ENCODE results near the gene ILRUN. TPM values are rescaled to one million over a fixed set of nuclear protein-coding genes. Genes with fewer than 3 reads are reported as not detected.
A peak's percentile ranks its signal among the peaks of the same experiment; 100 is the strongest.
"Not testable (repeated sequence)": the region's sequence is repeated elsewhere in the genome, so short reads cannot be mapped to it uniquely, and the experiment has no call there.

Gene ILRUN
- total RNA-seq, 1 donor from 2014 or later, result 48.8 TPM

- DNase-seq (ENCODE audit: low read depth in 2 of 2), result no peak
Measured at GRCh38 chr6:34665019-34665418, 31.5 kb downstream of the ILRUN start.

GRCh38 chr6:34664256-34664971 is 32.2 kb downstream of the ILRUN start:
- peak; percentile 59 to 68 for DNase-seq (ENCODE audit: low read depth in 2 of 2)

DNA sequence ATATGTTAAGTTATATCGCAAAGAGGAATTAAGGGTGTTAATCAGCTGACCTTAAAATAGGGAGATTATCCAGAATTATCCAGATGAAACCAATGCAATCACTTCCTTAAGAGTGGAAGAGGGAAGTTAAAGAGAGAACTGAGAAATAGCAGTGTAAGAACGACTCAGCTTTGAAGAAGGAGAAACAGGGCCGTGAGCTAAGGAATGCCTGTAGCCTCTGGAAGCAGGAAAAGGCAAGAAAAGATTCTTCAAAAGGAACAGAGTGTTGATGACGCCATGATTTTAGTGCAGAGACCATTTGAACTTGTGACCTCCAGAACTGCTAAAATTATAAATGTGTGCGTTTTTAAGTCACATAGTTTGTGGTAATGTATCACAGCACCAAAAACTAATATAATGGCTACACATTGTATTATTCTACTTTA is 32.7 kb downstream of the ILRUN start:
- DNase-seq (ENCODE audit: low read depth in 2 of 2), result no peak

DNA sequence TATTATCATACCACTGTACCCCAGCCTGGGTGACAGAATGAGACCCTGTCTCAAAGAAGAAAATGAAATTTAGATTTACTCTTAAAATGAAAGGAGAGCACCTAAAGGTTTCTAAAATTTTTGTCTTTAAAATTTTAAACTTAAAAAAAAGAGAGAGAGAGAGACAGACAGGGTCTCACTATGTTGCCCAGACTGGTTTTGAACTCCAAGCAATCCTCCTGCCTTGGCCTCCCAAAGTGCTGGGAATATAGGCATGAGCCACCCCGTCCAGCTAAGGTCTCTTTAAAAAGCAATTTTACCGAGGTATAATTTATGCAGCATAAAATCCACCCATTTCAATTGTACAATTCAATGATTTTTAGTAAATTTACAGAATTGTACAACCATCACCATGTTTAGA is 33.2 kb downstream of the ILRUN start:
- no peak for DNase-seq (ENCODE audit: low read depth in 2 of 2)

DNA sequence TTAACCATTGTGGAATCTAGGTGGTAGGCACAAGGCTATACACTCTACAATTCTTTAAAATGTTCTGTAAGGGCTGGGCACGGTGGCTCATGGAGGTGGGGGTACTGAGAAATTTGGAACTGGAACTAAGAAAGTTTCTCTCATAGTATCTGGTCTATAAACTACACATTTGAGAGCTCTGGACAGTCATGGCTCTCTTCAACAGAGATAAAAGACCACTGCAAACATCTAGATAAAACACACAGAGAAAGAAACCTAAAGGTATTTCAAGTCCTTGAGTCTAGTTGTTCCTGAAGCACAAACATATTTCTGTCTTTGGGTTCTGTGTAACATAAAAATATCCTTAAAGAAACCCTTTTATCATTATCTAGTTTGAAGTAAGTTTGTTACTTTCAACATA is 35.2 kb downstream of the ILRUN start:
- no peak for DNase-seq (ENCODE audit: low read depth in 2 of 2)

DNA sequence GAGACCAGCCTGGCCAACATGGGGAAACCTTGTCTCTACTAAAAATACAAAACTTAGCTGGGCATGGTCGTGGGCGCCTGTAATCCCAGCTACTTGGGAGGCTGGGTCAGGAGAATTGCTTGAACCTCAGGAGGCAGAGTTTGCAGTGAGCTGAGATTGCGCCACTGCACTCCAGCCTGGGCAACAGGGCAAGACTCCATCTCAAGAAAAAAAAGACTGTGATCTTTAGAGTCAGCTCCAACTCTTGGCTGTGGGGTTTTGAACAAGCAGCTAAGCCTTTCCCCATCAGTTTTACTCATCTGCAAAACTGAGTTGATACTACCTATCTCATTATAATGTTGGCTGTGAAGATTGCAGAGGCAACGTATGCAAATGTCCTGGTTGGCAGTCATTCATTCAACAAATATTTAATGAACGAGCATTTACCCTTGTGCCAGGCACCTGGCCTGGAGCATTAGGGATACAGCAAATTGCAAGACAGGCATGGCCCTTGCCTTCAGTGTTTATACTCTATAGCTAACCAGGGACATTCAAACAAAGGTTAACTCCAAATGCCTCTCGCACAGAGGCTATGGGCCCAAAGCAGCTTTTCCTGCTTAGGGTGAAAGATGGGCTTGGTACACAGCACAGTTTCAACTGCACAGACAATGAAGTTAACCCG is 37.8 kb downstream of the ILRUN start:
- no peak for DNase-seq (ENCODE audit: low read depth in 2 of 2)

- peak in 1 of 2 donors; percentile 54 for DNase-seq (ENCODE audit: low read depth in 2 of 2)
Measured at GRCh38 chr6:34657979-34658480, 38.5 kb downstream of the ILRUN start.

DNA sequence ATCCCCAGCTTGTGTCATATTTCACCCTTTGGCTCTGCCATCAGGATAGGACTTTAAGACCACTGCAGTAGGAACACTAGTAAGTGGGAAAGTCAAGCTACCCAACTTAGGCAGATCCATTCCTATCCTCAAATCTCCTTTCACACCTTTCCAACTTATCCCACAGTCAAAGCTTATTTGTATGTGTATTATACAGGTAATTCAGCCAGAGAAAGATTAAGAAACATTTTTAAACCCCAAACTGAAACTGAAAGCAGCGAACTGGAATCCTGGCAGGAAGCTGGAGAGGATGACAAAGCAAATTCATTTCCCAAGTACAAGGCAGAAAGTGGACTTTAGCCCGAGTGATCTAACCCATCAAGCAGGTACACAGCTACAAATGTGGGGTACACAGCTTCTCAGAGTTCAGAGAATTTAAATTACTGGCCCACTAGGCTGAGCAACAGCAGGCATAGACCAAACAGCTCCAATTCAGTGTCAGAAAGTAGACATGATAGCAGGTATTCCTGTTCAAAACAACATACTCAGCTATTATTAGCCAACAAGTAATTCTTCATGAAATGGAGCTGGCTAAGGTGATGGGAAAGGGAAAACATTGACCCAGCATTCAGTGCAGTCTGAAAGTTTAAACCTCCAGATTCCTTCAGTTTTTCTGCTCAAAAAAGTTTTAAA is 39.1 kb downstream of the ILRUN start:
- DNase-seq (ENCODE audit: low read depth in 2 of 2), result peak; percentile 89 to 90

- DNase-seq (ENCODE audit: low read depth in 2 of 2), result peak in 1 of 2 donors; percentile 85
Measured at GRCh38 chr6:34657037-34657306, 39.6 kb downstream of the ILRUN start.

- DNase-seq (ENCODE audit: low read depth in 2 of 2), result peak; percentile 53 to 68
Measured at GRCh38 chr6:34656378-34657036, 40.1 kb downstream of the ILRUN start.

DNA sequence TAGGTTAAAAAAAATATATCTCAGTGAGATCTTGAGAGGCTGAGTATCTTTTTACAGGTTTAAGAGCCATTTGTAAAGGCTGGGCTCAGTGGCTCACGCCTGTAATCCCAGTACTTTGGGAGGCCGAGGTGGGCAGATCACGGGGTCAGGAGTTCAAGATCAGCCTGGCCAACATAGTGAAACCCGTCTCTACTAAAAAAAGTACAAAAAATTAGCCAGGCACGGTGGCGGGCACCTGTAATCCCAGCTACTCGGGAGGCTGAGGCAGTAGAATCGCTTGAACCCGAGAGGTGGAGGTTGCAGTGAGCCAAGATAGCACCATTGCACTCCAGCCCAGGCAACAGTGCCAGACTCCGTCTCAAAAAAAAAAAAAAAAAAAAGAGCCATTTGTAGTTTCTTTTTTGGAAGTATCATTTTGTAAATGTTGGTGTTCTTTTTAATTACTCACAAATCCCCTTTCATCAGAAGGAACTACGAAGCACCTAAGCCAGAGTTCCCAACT is 40.6 kb downstream of the ILRUN start:
- DNase-seq (ENCODE audit: low read depth in 2 of 2), result not testable (repeated sequence)

- no peak for DNase-seq (ENCODE audit: low read depth in 2 of 2)
Measured at GRCh38 chr6:34654061-34654710, 42.4 kb downstream of the ILRUN start.

GRCh38 chr6:34652263-34652662 is 44.3 kb downstream of the ILRUN start:
- DNase-seq (ENCODE audit: low read depth in 2 of 2), result no peak

DNA sequence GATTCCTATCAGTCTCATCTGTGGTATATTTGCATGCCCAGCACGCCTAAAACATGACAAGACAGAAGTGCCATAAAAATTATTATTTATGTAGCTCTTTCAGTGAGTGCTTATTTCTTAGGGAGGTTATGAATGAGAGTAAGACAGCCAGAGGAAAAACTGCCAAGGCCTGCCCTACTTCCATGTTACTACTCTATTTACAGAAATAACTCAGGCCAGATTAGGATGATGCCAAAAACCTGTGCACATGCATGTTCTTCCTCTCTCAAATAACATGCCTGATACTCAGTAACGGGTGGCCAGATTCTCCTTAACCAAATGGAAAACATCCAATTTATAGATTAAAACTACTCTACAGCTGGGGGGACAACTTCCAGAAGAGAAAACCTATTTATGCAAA is 45.7 kb downstream of the ILRUN start:
- DNase-seq (ENCODE audit: low read depth in 2 of 2), result no peak

DNA sequence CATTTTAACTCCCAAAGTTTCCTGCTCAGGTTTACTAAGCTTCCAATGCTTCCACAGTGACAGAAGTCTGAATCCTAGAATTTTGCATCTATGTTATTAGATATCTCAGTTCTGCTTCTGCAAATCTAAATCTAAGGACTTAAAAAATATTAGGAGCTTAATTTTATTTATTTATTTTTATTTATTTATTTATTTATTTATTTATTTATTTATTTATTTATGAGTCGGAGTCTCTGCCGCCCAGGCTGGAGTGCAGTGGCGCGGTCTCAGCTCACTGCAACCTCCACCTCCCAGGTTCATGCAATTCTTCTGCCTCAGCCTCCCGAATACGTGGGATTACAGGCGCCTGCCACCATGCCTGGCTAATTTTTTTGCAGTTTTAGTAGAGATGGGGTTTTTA is 46.3 kb downstream of the ILRUN start:
- DNase-seq (ENCODE audit: low read depth in 2 of 2), result not testable (repeated sequence)

- no peak for DNase-seq (ENCODE audit: low read depth in 2 of 2)
Measured at GRCh38 chr6:34648806-34649205, 47.8 kb downstream of the ILRUN start.

Other genes with a start within 250 kb of the ILRUN start
- gene PACSIN1, start 230.7 kb downstream of the ILRUN start, total RNA-seq, result not detected in 2 replicates
- not detected in 2 replicates for gene SPDEF, start 140.4 kb downstream of the ILRUN start, total RNA-seq
- gene SNRPC, start 60.7 kb upstream of the ILRUN start, total RNA-seq, result 57.3 and 59.9 TPM in 2 replicates
- gene BLTP3A, start 95.3 kb upstream of the ILRUN start, total RNA-seq, result 6.8 and 13.3 TPM in 2 replicates
- 25.9 and 26.0 TPM in 2 replicates for gene TAF11, start 191.3 kb upstream of the ILRUN start, total RNA-seq
- gene ANKS1A, start 192.5 kb upstream of the ILRUN start, total RNA-seq, result 13.7 and 35.1 TPM in 2 replicates